DND-41 (cell line): Measurements from ENCODE around the gene NFKB1.

ENCODE experiments used
- ATAC-seq: fragments of 200-7000 bp; cut with Tn5 transposase; 3 replicates; pipeline ENCODE4 v1.9.1; 2021; ENCODE audit warnings: low read depth; ENCODE audit not compliant: insufficient read depth
- DNase-seq: peaks from one replicate; pipeline ENCODE4 v3.0.0-alpha.2; 2020
- H2AFZ ChIP-seq: 2 replicates; pipeline ENCODE4 v1.6.0; 2012; ENCODE audit warnings: low read depth, low read length
- H3K27ac ChIP-seq: 2 replicates; pipeline ENCODE4 v1.5.1; 2012; ENCODE audit warnings: low read length, inconsistent platforms
- H3K27me3 ChIP-seq: fragments of 200-600 bp; sonication (generic); 2 replicates; pipeline ENCODE4 v1.6.0; 2012; ENCODE audit warnings: low read length, mild to moderate bottlenecking, inconsistent platforms; ENCODE audit not compliant: insufficient read depth, poor library complexity
- H3K36me3 ChIP-seq: 2 replicates; pipeline ENCODE4 v1.5.1; 2012; ENCODE audit warnings: low read length, inconsistent platforms; ENCODE audit not compliant: insufficient read depth
- H3K4me1 ChIP-seq: 2 replicates; pipeline ENCODE4 v1.5.1; 2012; ENCODE audit warnings: mild to moderate bottlenecking, low read length; ENCODE audit not compliant: insufficient read depth
- H3K4me2 ChIP-seq: 2 replicates; pipeline ENCODE4 v1.6.0; 2012; ENCODE audit warnings: mild to moderate bottlenecking, moderate library complexity, low read length, inconsistent platforms; ENCODE audit not compliant: insufficient read depth
- H3K4me3 ChIP-seq, 2 experiments: fragments of 200-600 bp in 1 of 2; shearing (Covaris generic) in 1 of 2; 2 replicates each; pipeline ENCODE4 v1.5.1; 2012 to 2016; ENCODE audit warnings: inconsistent platforms in 2 of 2, low read length in 2 of 2, mild to moderate bottlenecking in 2 of 2, low read depth in 1 of 2, moderate library complexity in 1 of 2
- H3K79me2 ChIP-seq: 2 replicates; pipeline ENCODE4 v1.6.0; 2012; ENCODE audit warnings: low read length, inconsistent platforms; ENCODE audit not compliant: insufficient read depth
- H3K9ac ChIP-seq: 2 replicates; pipeline ENCODE4 v1.6.0; 2012; ENCODE audit warnings: low read depth, mild to moderate bottlenecking, inconsistent platforms, low read length, moderate library complexity
- H3K9me3 ChIP-seq: 2 replicates; pipeline ENCODE4 v1.5.1; 2012; ENCODE audit warnings: low read length, moderate library complexity, mild to moderate bottlenecking, inconsistent platforms; ENCODE audit not compliant: insufficient read depth, severe bottlenecking
- H4K20me1 ChIP-seq: 2 replicates; pipeline ENCODE4 v1.6.0; 2012; ENCODE audit warnings: low read length; ENCODE audit not compliant: insufficient read depth
- CTCF ChIP-seq: IDR thresholded peaks from 2 replicates; pipeline ENCODE4 v1.5.1; 2012; ENCODE audit warnings: borderline replicate concordance, low read length, moderate library complexity, mild to moderate bottlenecking; ENCODE audit not compliant: poor library complexity, severe bottlenecking; ENCODE audit errors: extremely low read depth
- EZH2 ChIP-seq: IDR thresholded peaks from 3 replicates; pipeline ENCODE4 v1.6.1; 2012; ENCODE audit warnings: borderline replicate concordance, low read depth, mild to moderate bottlenecking, moderate library complexity, low read length, inconsistent platforms; ENCODE audit not compliant: severe bottlenecking

NFKB1 gene

GRCh38 chr4:102493794-102494193 lies 7.4 kb upstream of the NFKB1 start:
- DNase-seq (no peak), ATAC-seq (peak; percentile 55; the same call in 2 of the 3 replicates)
- Histone ChIP-seq H3K27ac (no peak overlapping the region), H3K79me2 (no peaks in the 10 kb centered on the region), H4K20me1 (no peaks in the 10 kb centered on the region), H3K4me2 (no peak overlapping the region), H3K4me3 (no peak overlapping the region), H3K9me3 (no peaks in the 10 kb centered on the region), H3K9ac (no peak overlapping the region), H2AFZ (no peak overlapping the region), H3K36me3 (no peaks in the 10 kb centered on the region), H3K4me1 (peaks cover 6% of the 10 kb centered on the region), H3K27me3 (no peaks in the 10 kb centered on the region)
- TF ChIP-seq CTCF (no peak), EZH2 (no peak)

GRCh38 chr4:102494603-102495002 lies 6.6 kb upstream of the NFKB1 start:
- no peak overlapping the region for H3K4me2 ChIP-seq
- no peaks in the 10 kb centered on the region for H3K9me3 ChIP-seq
- no peak overlapping the region for H3K27ac ChIP-seq
- H3K9ac ChIP-seq: no peak overlapping the region
- no peak overlapping the region for H3K4me3 ChIP-seq
- no peaks in the 10 kb centered on the region for H4K20me1 ChIP-seq
- TF ChIP-seq EZH2 (no peak), CTCF (no peak)
- H3K27me3 ChIP-seq: no peaks in the 10 kb centered on the region
- peaks cover 6% of the 10 kb centered on the region for H3K4me1 ChIP-seq
- H3K36me3 ChIP-seq: no peaks in the 10 kb centered on the region
- DNase-seq: no peak
- no peak for ATAC-seq
- no peak overlapping the region for H2AFZ ChIP-seq
- no peaks in the 10 kb centered on the region for H3K79me2 ChIP-seq

- Histone ChIP-seq H3K4me2 (no peak overlapping the region), H3K9me3 (no peaks in the 10 kb centered on the region), H4K20me1 (no peaks in the 10 kb centered on the region), H3K79me2 (peaks cover 15% of the 10 kb centered on the region), H3K27ac (no peak overlapping the region), H3K27me3 (no peaks in the 10 kb centered on the region), H3K36me3 (peaks cover 4% of the 10 kb centered on the region; the same call in 1 of the 2 replicates), H2AFZ (no peak overlapping the region), H3K4me3 (no peak overlapping the region), H3K4me1 (peaks cover 22% of the 10 kb centered on the region), H3K9ac (no peak overlapping the region)
- ATAC-seq (no peak), DNase-seq (no peak)
- no peak for TF ChIP-seq EZH2
These were observed 3.2 kb upstream of the NFKB1 start for GRCh38 chr4:102497986-102498385.

DNA sequence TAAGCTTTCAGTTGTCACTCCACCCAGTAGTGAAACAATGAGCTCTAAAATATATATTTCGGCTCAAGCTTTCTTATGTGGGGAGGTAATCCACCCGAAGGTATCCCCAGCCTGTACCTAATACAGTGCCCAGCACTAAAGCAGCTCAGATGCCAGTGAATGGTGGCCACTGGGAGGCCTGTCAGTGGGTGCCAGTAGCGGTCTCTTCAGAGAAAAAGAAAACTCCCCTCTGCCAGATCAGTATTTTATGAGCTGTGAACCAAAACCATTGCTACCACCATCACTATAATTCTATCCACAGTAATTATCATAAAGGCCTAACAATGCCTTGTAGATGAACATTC lies 835 bp upstream of the NFKB1 start:
- Histone ChIP-seq H3K4me3 (no peak overlapping the region), H3K27ac (no peak overlapping the region), H3K36me3 (peaks cover 4% of the 10 kb centered on the region; the same call in 1 of the 2 replicates), H3K9ac (no peak overlapping the region), H3K27me3 (no peaks in the 10 kb centered on the region), H3K4me1 (peaks cover 34% of the 10 kb centered on the region), H3K4me2 (peak overlapping the region; percentile 68), H3K9me3 (no peaks in the 10 kb centered on the region), H3K79me2 (peaks cover 38% of the 10 kb centered on the region), H4K20me1 (0 out of 2 replicates have a peak, but pooled peaks cover 3% of the 10 kb centered on the region), H2AFZ (peak overlapping the region; percentile 99; the same call in 1 of the 2 replicates)
- TF ChIP-seq EZH2 (no peak), CTCF (no peak)
- DNase-seq (no peak), ATAC-seq (no peak)
